Neural progenitor cell (in vitro differentiated cells): Measurements from ENCODE around the gene CCDC6.

ENCODE experiments used
- CTCF ChIP-seq: fragments of 200-600 bp; sonication (generic); IDR thresholded peaks from 2 replicates; pipeline ENCODE4 v1.5.1; 2017; ENCODE audit warnings: antibody characterized with exemption, mild to moderate bottlenecking
- EZH2 ChIP-seq: fragments of 200-600 bp; sonication (generic); IDR thresholded peaks from 2 replicates; pipeline ENCODE4 v1.6.1; 2017; ENCODE audit warnings: antibody characterized with exemption, mild to moderate bottlenecking, moderate library complexity

- TF ChIP-seq CTCF = no peak
- TF ChIP-seq EZH2 = no peak
These were observed 135.7 kb downstream of the CCDC6 start for GRCh38 chr10:59770689-59771088.
